ENCODE measurements around the gene ARHGEF3.
"Not testable (repeated sequence)": the region's sequence is repeated elsewhere in the genome, so short reads cannot be mapped to it uniquely, and the experiment has no call there.

ARHGEF3 gene

DNA sequence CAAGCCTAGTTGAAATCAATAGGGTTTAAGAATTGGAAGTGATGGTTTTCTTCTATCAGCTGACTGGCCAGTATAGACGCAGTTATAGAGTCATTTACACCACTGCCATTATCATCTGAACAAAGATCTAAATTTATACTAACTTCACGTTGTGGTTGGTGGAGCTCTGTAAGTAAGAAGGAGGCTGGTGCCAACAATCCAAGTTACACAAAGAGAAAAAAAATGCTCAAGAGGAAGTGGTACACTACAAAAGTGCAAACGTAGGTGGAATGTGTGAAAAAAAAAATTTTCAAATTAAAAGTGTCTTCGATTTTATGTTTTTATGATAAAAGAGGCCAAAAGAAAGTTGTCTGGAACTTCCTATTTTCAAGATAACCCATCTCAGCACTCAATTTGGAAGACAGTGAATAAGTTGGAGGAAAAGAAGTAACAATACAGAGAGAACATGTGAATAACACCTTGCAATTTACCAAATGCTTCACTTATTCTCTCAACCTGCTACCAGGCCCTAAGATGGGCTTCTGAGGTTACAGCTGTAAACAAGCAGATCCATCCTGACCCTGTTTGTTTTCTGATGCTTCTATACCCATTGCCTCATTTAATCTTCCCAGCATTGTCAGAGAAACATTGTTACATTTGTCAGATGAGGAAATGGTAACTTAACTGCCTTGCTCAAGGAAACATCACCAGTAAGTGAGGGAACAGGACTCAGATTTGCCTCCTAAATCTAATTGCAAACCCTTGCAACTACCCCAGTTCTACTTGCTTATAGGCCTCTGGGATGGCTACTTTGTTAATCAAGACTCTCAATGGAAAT lies 106.7 kb downstream of the ARHGEF3 start:
- no peak for DNase-seq (ENCODE audit: low read depth)
- H3K4me3 ChIP-seq (replicated peaks; ENCODE audit: low read depth, low read length) = no peak overlapping the region
- TF ChIP-seq CTCF (IDR thresholded peaks at IDR 0.05; ENCODE audit: low read length, missing control alignments) = no peak

GRCh38 chr3:56693750-56694149 lies 108.0 kb downstream of the ARHGEF3 start:
- no peak overlapping the region for H3K4me3 ChIP-seq (replicated peaks; ENCODE audit: low read depth, low read length)
- peak; percentile 37 for DNase-seq (ENCODE audit: low read depth)
- TF ChIP-seq CTCF (IDR thresholded peaks at IDR 0.05; ENCODE audit: low read length, missing control alignments) = no peak

- not testable (repeated sequence) for H3K4me3 ChIP-seq (replicated peaks; ENCODE audit: low read depth, low read length); DNase-seq (ENCODE audit: low read depth)
These were observed 109.0 kb downstream of the ARHGEF3 start for GRCh38 chr3:56692520-56693433.

GRCh38 chr3:56692001-56692365 lies 109.8 kb downstream of the ARHGEF3 start:
- not testable (repeated sequence) for DNase-seq (ENCODE audit: low read depth); H3K4me3 ChIP-seq (replicated peaks; ENCODE audit: low read depth, low read length)

DNA sequence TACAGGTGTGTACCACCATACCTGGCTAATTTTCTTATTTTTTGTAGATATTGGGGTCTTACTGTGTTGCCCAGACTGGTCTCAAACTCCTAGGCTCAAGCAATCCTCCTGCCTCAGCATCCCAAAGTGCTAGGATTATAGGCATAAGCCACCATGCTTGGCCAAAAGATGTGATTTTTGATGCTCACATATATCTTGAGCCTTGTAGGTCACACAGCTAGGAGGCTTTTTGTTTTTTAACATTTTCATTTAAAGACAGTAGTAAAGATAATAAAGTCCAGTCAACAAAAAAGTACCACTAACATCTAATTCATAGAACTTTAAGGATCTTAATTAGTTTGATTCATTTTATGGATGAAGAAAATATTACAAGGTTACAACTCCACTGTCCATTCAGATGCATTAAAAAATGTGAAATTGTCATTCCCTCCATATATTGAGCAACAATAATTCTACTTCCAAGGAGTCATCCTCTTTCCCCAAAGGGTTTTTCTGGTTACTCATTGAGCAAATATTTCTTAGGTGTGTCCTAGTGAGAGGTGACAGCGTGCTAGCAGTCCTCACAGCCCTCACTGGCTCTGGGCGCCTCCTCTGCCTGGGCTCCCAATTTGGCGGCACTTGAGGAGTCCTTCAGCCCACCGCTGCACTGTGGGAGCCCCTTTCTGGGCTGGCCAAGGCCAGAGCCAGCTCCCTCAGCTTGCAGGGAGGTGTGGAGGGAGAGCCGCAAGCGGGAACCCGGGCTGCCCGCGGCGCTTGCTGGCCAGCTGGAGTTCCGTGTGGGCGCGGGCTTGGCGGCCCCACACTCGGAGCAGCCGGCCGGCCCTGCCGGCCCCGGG lies 110.4 kb downstream of the ARHGEF3 start:
- no peak overlapping the region for H3K4me3 ChIP-seq (replicated peaks; ENCODE audit: low read depth, low read length)
- DNase-seq (ENCODE audit: low read depth) = peak; percentile 18
- TF ChIP-seq CTCF (IDR thresholded peaks at IDR 0.05; ENCODE audit: low read length, missing control alignments) = no peak

- DNase-seq (ENCODE audit: low read depth) = no peak
- H3K4me3 ChIP-seq (replicated peaks; ENCODE audit: low read depth, low read length) = no peak overlapping the region
- TF ChIP-seq CTCF (IDR thresholded peaks at IDR 0.05; ENCODE audit: low read length, missing control alignments) = no peak
These were observed 112.4 kb downstream of the ARHGEF3 start for GRCh38 chr3:56689303-56689702.

- no peak for DNase-seq (ENCODE audit: low read depth)
- TF ChIP-seq CTCF (IDR thresholded peaks at IDR 0.05; ENCODE audit: low read length, missing control alignments) = no peak
These were observed 113.6 kb downstream of the ARHGEF3 start for GRCh38 chr3:56688191-56688590.

More at GRCh38 chr3:56688191-56688590, 113.6 kb downstream of the ARHGEF3 start:
- no peak overlapping the region for H3K4me3 ChIP-seq (replicated peaks; ENCODE audit: low read depth, low read length)
